SK-N-SH (cell line): ENCODE results near the gene CYP46A1. TPM values are rescaled to one million over a fixed set of nuclear protein-coding genes. Genes with fewer than 3 reads are reported as not detected.

Experiments used
- CTCF ChIA-PET: fragments of 300-600, 350-600 bp; formaldehyde crosslinking; extraction: SDS; loops from one replicate; lab custom pipeline; 2021; lab: Yijun Ruan, JAX
- POLR2A ChIA-PET: fragments of 350-600 bp; sonication (Branson Sonifier 250); formaldehyde crosslinking; extraction: SDS; loops from one replicate; lab custom pipeline; 2020; ENCODE audit warnings: antibody characterized with exemption, inconsistent platforms; lab: Yijun Ruan, JAX
- DNase-seq: peaks from one replicate; pipeline ENCODE4 v3.0.0; 2012
- H2AFZ ChIP-seq: fragments of 200-600 bp; sonication (generic); 2 replicates; pipeline ENCODE4 v1.8.1; 2016; ENCODE audit warnings: antibody characterized with exemption, mild to moderate bottlenecking, low read depth
- H3F3A ChIP-seq: fragments of 200-600 bp; sonication (generic); replicated peaks from 2 replicates; pipeline ENCODE3; 2016; ENCODE audit warnings: antibody characterized with exemption, mild to moderate bottlenecking; ENCODE audit not compliant: insufficient read depth
- H3K27ac ChIP-seq, 2 experiments: fragments of 200-500 bp in 1 of 2; fragments of 200-600 bp in 1 of 2; sonication (Bioruptor generic) in 1 of 2; sonication (generic), shearing (Covaris generic) in 1 of 2; 2 replicates each; pipeline versions ENCODE4 v1.5.1 to v1.6.1; 2014 to 2016; ENCODE audit warnings: low read depth in 2 of 2, inconsistent platforms in 1 of 2, low read length in 1 of 2, mild to moderate bottlenecking in 1 of 2, mixed read lengths in 1 of 2
- H3K27me3 ChIP-seq: fragments of 200-600 bp; sonication (generic), shearing (Covaris generic); 2 replicates; pipeline ENCODE4 v1.6.1; 2016; ENCODE audit warnings: mixed run types; ENCODE audit not compliant: insufficient read depth
- H3K36me3 ChIP-seq, 2 experiments: fragments of 200-500 bp in 1 of 2; fragments of 200-600 bp in 1 of 2; sonication (Bioruptor generic) in 1 of 2; sonication (generic) in 1 of 2; replicated peaks in 1 of 2; 2 replicates each; pipeline versions ENCODE3 to v1.5.1; 2014 to 2016; ENCODE audit warnings: low read length in 1 of 2, mild to moderate bottlenecking in 1 of 2; ENCODE audit not compliant: insufficient read depth in 2 of 2, control insufficient read depth in 1 of 2
- H3K4me1 ChIP-seq, 2 experiments: fragments of 200-500 bp in 1 of 2; fragments of 200-600 bp in 1 of 2; sonication (Bioruptor generic) in 1 of 2; sonication (generic), shearing (Covaris generic) in 1 of 2; 2 replicates each; pipeline versions ENCODE4 v1.5.1 to v1.6.1; 2014 to 2016; ENCODE audit warnings: low read depth in 1 of 2, low read length in 1 of 2, mixed run types in 1 of 2; ENCODE audit not compliant: insufficient read depth in 2 of 2, control insufficient read depth in 1 of 2
- H3K4me2 ChIP-seq: fragments of 200-600 bp; sonication (generic), shearing (Covaris generic); 2 replicates; pipeline ENCODE4 v1.6.1; 2017; ENCODE audit warnings: mixed run types
- H3K4me3 ChIP-seq, 2 experiments: fragments of 200-500 bp in 1 of 2; fragments of 200-600 bp in 1 of 2; sonication (Bioruptor generic) in 1 of 2; sonication (generic), shearing (Covaris generic) in 1 of 2; 2 replicates each; pipeline versions ENCODE4 v1.5.1 to v1.8.1; 2014 to 2016; ENCODE audit warnings: low read depth in 2 of 2, inconsistent platforms in 1 of 2, low read length in 1 of 2, mild to moderate bottlenecking in 1 of 2, mixed read lengths in 1 of 2, moderate library complexity in 1 of 2
- H3K79me2 ChIP-seq: fragments of 200-600 bp; sonication (generic); 2 replicates; pipeline ENCODE4 v1.8.1; 2017; ENCODE audit warnings: mild to moderate bottlenecking; ENCODE audit not compliant: insufficient read depth
- H3K9ac ChIP-seq: fragments of 200-600 bp; sonication (generic); 2 replicates; pipeline ENCODE4 v1.6.1; 2017; ENCODE audit warnings: mixed run types
- H3K9me2 ChIP-seq: fragments of 200-600 bp; sonication (generic); 2 replicates; pipeline ENCODE4 v1.6.1; 2017; ENCODE audit warnings: mixed run types
- H3K9me3 ChIP-seq: fragments of 200-600 bp; sonication (generic); 2 replicates; pipeline ENCODE4 v1.6.1; 2017; ENCODE audit warnings: mixed run types, mild to moderate bottlenecking, moderate library complexity
- H4K20me1 ChIP-seq: fragments of 200-600 bp; sonication (generic); 2 replicates; pipeline ENCODE4 v1.6.1; 2017; ENCODE audit warnings: mild to moderate bottlenecking, mixed run types; ENCODE audit not compliant: insufficient read depth
- ELF1 ChIP-seq: IDR thresholded peaks from 2 replicates; pipeline ENCODE4 v1.4.0; 2012
- EP300 ChIP-seq, 2 experiments: IDR thresholded peaks; 2 replicates each; pipeline versions ENCODE4 v1.4.0 to v1.6.1; 2012; ENCODE audit warnings: borderline replicate concordance in 1 of 2, low read depth in 1 of 2, low read length in 1 of 2
- EZH2phosphoT487 ChIP-seq: fragments of 200-600 bp; sonication (generic); IDR thresholded peaks from 2 replicates; pipeline ENCODE4 v1.6.1; 2017; ENCODE audit warnings: low read depth, mixed run types, mild to moderate bottlenecking, antibody characterized with exemption, moderate library complexity, borderline replicate concordance
- GATA2 ChIP-seq: sonication (generic); formaldehyde crosslinking; IDR thresholded peaks from 2 replicates; pipeline ENCODE4 v1.5.0; 2020; ENCODE audit warnings: mild to moderate bottlenecking, missing genetic modification reagents
- JUND ChIP-seq: IDR thresholded peaks from 2 replicates; pipeline ENCODE4 v1.4.0; 2012
- NFIC ChIP-seq: IDR thresholded peaks from 2 replicates; pipeline ENCODE4 v1.4.0; 2012; ENCODE audit warnings: borderline replicate concordance
- PBX3 ChIP-seq: IDR thresholded peaks from 2 replicates; pipeline ENCODE4; 2012
- REST ChIP-seq: IDR thresholded peaks from 2 replicates; pipeline ENCODE4 v1.6.1; 2012; ENCODE audit warnings: mild to moderate bottlenecking, low read depth, low read length, moderate library complexity
- SMC3 ChIP-seq: IDR thresholded peaks from 2 replicates; pipeline ENCODE4 v1.6.1; 2012; ENCODE audit warnings: low read depth, low read length, improper control_type of control experiment
- TAF1 ChIP-seq: IDR thresholded peaks from 2 replicates; pipeline ENCODE4 v1.6.1; 2012; ENCODE audit warnings: low read depth, mild to moderate bottlenecking, low read length, moderate library complexity, borderline replicate concordance
- TCF12 ChIP-seq: IDR thresholded peaks from 2 replicates; pipeline ENCODE4 v1.4.0; 2012
- USF1 ChIP-seq: IDR thresholded peaks from 2 replicates; pipeline ENCODE4 v1.4.0; 2012; ENCODE audit warnings: low read depth, borderline replicate concordance
- USF2 ChIP-seq: fragments of 150-350 bp; IDR thresholded peaks from 2 replicates; pipeline ENCODE4 v1.6.1; 2017; ENCODE audit warnings: antibody characterized with exemption, low read length, low read depth, borderline replicate concordance
- WGBS: methylation state at CpG from one replicate; pipeline ENCODE4 v1.1.6; 2017; ENCODE audit warnings: low lambda C conversion rate; 5-methylcytosine and 5-hydroxymethylcytosine counted together
- polyA plus RNA-seq, 3 experiments: library from polyadenylated mRNA; depleted of rRNA; stranded (reverse); fragments of >200 nt; gene quantifications; 2 replicates each; pipeline ENCODE4 v1.2.3, GENCODE V29; 2012
- TF ChIP-seq, protein P1 (sequence below): IDR thresholded peaks from 2 replicates; pipeline ENCODE4 v1.4.0; 2012; ENCODE audit warnings: low read depth
- TF ChIP-seq, protein P2 (sequence below): IDR thresholded peaks from 2 replicates; pipeline ENCODE4 v1.4.0; 2012; ENCODE audit warnings: low read depth, borderline replicate concordance
- TF ChIP-seq, protein P3 (sequence below): fragments of 200-600 bp; sonication (generic); IDR thresholded peaks from 2 replicates; pipeline ENCODE4 v1.6.1; 2017; ENCODE audit warnings: antibody characterized with exemption, mild to moderate bottlenecking, moderate library complexity

CYP46A1 gene
- polyA plus RNA-seq, 1 of the 3 experiments (the other 2 are of a cell fraction), result 0.30 TPM

GRCh38 chr14:99675382-99675835 lies 8.7 kb upstream of the CYP46A1 start:
- Histone ChIP-seq H3K4me2 (no peak overlapping the region), H3K4me3 (no peak overlapping the region), H3K27me3 (0 out of 2 replicates have a peak, but pooled peaks cover 7% of the 10 kb centered on the region), H3K79me2 (no peaks in the 10 kb centered on the region), H3K4me1 (peaks cover 3 to 7% of the 10 kb centered on the region in 2 experiments; a peak in 2 of 4 replicates), H3K27ac (no peak overlapping the region), H4K20me1 (no peaks in the 10 kb centered on the region), H3K9me3 (no peaks in the 10 kb centered on the region), H3K9me2 (no peaks in the 10 kb centered on the region), H3F3A (no peaks in the 10 kb centered on the region), H2AFZ (no peak overlapping the region), H3K9ac (no peak overlapping the region), H3K36me3 (no peaks in the 10 kb centered on the region)
- TF ChIP-seq ELF1 (no peak), EP300 (IDR thresholded peaks at IDR 0.05; ENCODE audit: borderline replicate concordance in 1 of 2, low read depth in 1 of 2, low read length in 1 of 2) (no peak), JUND (no peak), SMC3 (no peak), GATA2 (no peak)
- CTCF ChIA-PET, result interaction anchor here (1.4 kb wide), 1 partner anchor 210 kb away, joined by 4 read pairs; no protein-coding TSS in a partner anchor
- POLR2A ChIA-PET, result no interaction called here
- peak; percentile 62 for DNase-seq
- WGBS, result 14% methylated on average over 5 of the region's 42 CpGs

GRCh38 chr14:99675951-99676350 lies 8.1 kb upstream of the CYP46A1 start:
- H3K4me1 ChIP-seq, result peaks cover 2 to 3% of the 10 kb centered on the region in 2 experiments; a peak in 2 of 4 replicates
- no peaks in the 10 kb centered on the region for H4K20me1 ChIP-seq
- no peak overlapping the region for H3K27ac ChIP-seq
- H3K9me3 ChIP-seq, result no peaks in the 10 kb centered on the region
- H3K9me2 ChIP-seq, result no peaks in the 10 kb centered on the region
- H2AFZ ChIP-seq, result no peak overlapping the region
- CTCF ChIA-PET, result interaction anchor here (1.4 to 2.3 kb wide), 3 partner anchors 12 to 210 kb away, joined by 4 to 20 read pairs (median 9); no protein-coding TSS in a partner anchor
- 58% methylated on average over 8 of the region's 10 CpGs for WGBS
- H3K9ac ChIP-seq, result no peak overlapping the region
- H3K4me2 ChIP-seq, result no peak overlapping the region
- no peak overlapping the region for H3K4me3 ChIP-seq
- no peaks in the 10 kb centered on the region for H3F3A ChIP-seq
- no peak for DNase-seq
- no peaks in the 10 kb centered on the region for H3K36me3 ChIP-seq
- H3K79me2 ChIP-seq, result no peaks in the 10 kb centered on the region
- 0 out of 2 replicates have a peak, but pooled peaks cover 7% of the 10 kb centered on the region for H3K27me3 ChIP-seq
- POLR2A ChIA-PET, result no interaction called here
- TF ChIP-seq GATA2, result no peak
- TF ChIP-seq, protein P1, sequence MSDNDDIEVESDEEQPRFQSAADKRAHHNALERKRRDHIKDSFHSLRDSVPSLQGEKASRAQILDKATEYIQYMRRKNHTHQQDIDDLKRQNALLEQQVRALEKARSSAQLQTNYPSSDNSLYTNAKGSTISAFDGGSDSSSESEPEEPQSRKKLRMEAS, result no peak
- TF ChIP-seq, protein P2, sequence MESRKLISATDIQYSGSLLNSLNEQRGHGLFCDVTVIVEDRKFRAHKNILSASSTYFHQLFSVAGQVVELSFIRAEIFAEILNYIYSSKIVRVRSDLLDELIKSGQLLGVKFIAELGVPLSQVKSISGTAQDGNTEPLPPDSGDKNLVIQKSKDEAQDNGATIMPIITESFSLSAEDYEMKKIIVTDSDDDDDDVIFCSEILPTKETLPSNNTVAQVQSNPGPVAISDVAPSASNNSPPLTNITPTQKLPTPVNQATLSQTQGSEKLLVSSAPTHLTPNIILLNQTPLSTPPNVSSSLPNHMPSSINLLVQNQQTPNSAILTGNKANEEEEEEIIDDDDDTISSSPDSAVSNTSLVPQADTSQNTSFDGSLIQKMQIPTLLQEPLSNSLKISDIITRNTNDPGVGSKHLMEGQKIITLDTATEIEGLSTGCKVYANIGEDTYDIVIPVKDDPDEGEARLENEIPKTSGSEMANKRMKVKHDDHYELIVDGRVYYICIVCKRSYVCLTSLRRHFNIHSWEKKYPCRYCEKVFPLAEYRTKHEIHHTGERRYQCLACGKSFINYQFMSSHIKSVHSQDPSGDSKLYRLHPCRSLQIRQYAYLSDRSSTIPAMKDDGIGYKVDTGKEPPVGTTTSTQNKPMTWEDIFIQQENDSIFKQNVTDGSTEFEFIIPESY, result no peak
- no peak for TF ChIP-seq SMC3
- TF ChIP-seq, protein P3, sequence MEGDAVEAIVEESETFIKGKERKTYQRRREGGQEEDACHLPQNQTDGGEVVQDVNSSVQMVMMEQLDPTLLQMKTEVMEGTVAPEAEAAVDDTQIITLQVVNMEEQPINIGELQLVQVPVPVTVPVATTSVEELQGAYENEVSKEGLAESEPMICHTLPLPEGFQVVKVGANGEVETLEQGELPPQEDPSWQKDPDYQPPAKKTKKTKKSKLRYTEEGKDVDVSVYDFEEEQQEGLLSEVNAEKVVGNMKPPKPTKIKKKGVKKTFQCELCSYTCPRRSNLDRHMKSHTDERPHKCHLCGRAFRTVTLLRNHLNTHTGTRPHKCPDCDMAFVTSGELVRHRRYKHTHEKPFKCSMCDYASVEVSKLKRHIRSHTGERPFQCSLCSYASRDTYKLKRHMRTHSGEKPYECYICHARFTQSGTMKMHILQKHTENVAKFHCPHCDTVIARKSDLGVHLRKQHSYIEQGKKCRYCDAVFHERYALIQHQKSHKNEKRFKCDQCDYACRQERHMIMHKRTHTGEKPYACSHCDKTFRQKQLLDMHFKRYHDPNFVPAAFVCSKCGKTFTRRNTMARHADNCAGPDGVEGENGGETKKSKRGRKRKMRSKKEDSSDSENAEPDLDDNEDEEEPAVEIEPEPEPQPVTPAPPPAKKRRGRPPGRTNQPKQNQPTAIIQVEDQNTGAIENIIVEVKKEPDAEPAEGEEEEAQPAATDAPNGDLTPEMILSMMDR, result no peak
- no peak for TF ChIP-seq TAF1
- no peak for TF ChIP-seq USF2
- TF ChIP-seq TCF12, result no peak
- no peak for TF ChIP-seq ELF1
- no peak for TF ChIP-seq EZH2phosphoT487
- no peak for TF ChIP-seq REST
- no peak for TF ChIP-seq NFIC
- no peak for TF ChIP-seq USF1
- TF ChIP-seq PBX3, result no peak
